Ishikawa (cell line): Measurements from ENCODE around the gene RPL10A.

ENCODE experiments used
- CREB1 ChIP-seq: IDR thresholded peaks from 2 replicates; pipeline ENCODE4 v1.6.1; 2012; ENCODE audit warnings: low read depth
- EGR1 ChIP-seq: IDR thresholded peaks from 2 replicates; pipeline ENCODE4 v1.6.1; 2012
- EP300 ChIP-seq: IDR thresholded peaks from 2 replicates; pipeline ENCODE4 v1.6.1; 2012; ENCODE audit warnings: borderline replicate concordance
- FOXM1 ChIP-seq: IDR thresholded peaks from 2 replicates; pipeline ENCODE4 v1.6.1; 2012; ENCODE audit warnings: low read depth, borderline replicate concordance
- MAX ChIP-seq: IDR thresholded peaks from 2 replicates; pipeline ENCODE4 v1.6.1; 2012
- RAD21 ChIP-seq: IDR thresholded peaks from 2 replicates; pipeline ENCODE4 v1.6.1; 2012; ENCODE audit warnings: low read depth
- REST ChIP-seq: IDR thresholded peaks from 2 replicates; pipeline ENCODE4 v1.6.1; 2012; ENCODE audit warnings: low read depth, mild to moderate bottlenecking
- TAF1 ChIP-seq: IDR thresholded peaks from 2 replicates; pipeline ENCODE4 v1.6.1; 2012; ENCODE audit warnings: low read depth, mild to moderate bottlenecking
- TCF12 ChIP-seq: IDR thresholded peaks from 2 replicates; pipeline ENCODE4 v1.6.1; 2012; ENCODE audit warnings: low read depth
- ZBTB7A ChIP-seq: IDR thresholded peaks from 2 replicates; pipeline ENCODE4 v1.6.1; 2012; ENCODE audit warnings: low read depth

- TF ChIP-seq REST (peak; percentile 47), EP300 (no peak), ZBTB7A (peak; percentile 35; the same call in 1 of the 2 replicates), MAX (no peak), FOXM1 (no peak), EGR1 (no peak), TAF1 (no peak), CREB1 (no peak), RAD21 (no peak), TCF12 (no peak)
Observed at GRCh38 chr6:35491558-35492257, 23.5 kb downstream of the RPL10A start.
